DMS 273 (cell line): ENCODE results near the gene SALL2.

Source experiments
- DNase-seq: peaks from one replicate; lab custom pipeline; 2025; ENCODE audit not compliant: unreplicated experiment; lab: John Stamatoyannopoulos, UW

The SALL2 gene

GRCh38 chr14:21494902-21495762 is 31.0 kb downstream of the SALL2 start:
- no peak for DNase-seq

GRCh38 chr14:21486640-21487087 is 39.5 kb downstream of the SALL2 start:
- no peak for DNase-seq

GRCh38 chr14:21476925-21477681 is 49.0 kb downstream of the SALL2 start, which contains the start of the genes RAB2B and TOX4:
TSS of gene RAB2B (minus strand) at chr14:21476959. CDS start at chr14:21476872, 87 bp downstream.
TSS of gene TOX4 (plus strand) at chr14:21477195. CDS start at chr14:21477279, 84 bp downstream.
- DNase-seq: peak; percentile 99

- DNase-seq: peak; percentile 92
These were observed 49.6 kb downstream of the SALL2 start for GRCh38 chr14:21476523-21476924.

GRCh38 chr14:21475767-21476522 is 50.2 kb downstream of the SALL2 start:
- no peak for DNase-seq
